Measurements from ENCODE around the gene LEMD1. TPM values are rescaled to one million over a fixed set of nuclear protein-coding genes. Genes with fewer than 3 reads are reported as not detected.
A peak's percentile ranks its signal among the peaks of the same experiment; 100 is the strongest.

LEMD1 gene
- total and polyA plus RNA-seq, 4 donors = not detected

DNA sequence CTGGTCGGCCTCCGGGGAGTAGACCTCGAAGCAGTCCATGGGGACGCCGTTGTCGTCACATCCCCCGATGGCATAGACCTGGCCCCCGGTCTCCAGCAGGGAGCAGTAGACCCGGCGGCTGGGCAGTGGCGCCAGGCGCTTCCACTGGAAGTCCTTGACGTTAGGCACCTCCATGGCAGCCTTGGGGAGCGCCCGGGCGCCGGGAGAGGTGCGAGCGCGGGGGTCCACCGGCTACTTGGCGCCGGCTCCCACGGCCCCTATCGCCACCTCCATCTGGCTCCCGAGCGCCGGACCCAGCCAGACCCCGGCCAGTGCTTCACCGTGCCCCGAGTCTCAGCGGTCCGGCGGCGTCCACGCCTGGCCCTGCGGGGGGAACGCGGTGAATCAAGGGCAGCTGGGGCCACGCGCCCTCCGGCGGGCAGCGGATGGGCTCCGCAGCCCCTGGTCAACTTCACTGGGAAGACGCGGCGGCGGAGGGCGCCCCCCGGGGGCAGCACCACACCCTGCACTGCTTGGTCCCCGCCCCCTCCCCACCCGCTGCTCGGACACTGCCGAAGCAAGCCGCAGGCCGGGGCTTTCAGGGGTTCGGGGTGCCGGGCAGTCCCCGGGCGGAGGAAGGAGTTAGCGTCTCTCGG is 78.3 kb downstream of the LEMD1 start:
- H3K9me3 ChIP-seq (ENCODE audit: control insufficient read depth, low read length) = no peaks in the 10 kb centered on the region
- H3K27me3 ChIP-seq (ENCODE audit: control insufficient read depth in 1 of 2, insufficient read depth in 2 of 2, low read length in 1 of 2) = no peaks in the 10 kb centered on the region
- no peaks in the 10 kb centered on the region for H3K4me1 ChIP-seq (ENCODE audit: control insufficient read depth in 1 of 2, insufficient read depth in 2 of 2, low read length in 2 of 2)
- no peaks in the 10 kb centered on the region for H3K36me3 ChIP-seq (ENCODE audit: control insufficient read depth in 1 of 2, insufficient read depth in 2 of 2, low read length in 1 of 2)
- 3 to 4% methylated on average over 60 to 63 of the region's 63 CpGs for WGBS, 2 donors
- H3K27ac ChIP-seq (ENCODE audit: low read depth in 1 of 2, low read length in 2 of 2) = no peak overlapping the region
- intact Hi-C loops (cut with DNase I) = no loop called here
- H3K4me3 ChIP-seq (ENCODE audit: low read length in 2 of 2) = peak overlapping the region in 1 of 2 donors; percentile 24
- DNase-seq (peak in 1 of 2 donors; percentile 79), ATAC-seq (ENCODE audit: low FRiP score) (no peak)

DNA sequence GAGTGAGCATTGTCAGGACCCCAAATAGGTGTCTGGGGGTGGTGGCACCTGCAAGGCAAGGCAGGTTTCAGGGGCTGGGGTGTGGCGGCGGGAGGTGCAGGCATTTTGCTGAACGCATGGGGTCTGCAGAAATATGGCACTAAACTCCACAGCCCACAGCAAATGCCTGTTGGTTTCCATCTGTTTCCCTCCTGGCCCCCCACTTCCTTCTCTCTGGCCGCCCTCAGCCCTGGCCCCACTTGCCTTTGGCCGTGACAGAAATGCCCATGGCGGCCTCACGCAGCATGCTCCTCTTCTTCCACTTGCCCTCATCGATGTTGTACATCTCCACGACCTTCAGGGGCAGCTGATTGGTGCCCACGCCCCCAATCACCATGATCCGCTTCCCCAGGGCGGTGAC is 78.9 kb downstream of the LEMD1 start:
- no peaks in the 10 kb centered on the region for H3K4me1 ChIP-seq (ENCODE audit: control insufficient read depth in 1 of 2, insufficient read depth in 2 of 2, low read length in 2 of 2)
- no peaks in the 10 kb centered on the region for H3K9me3 ChIP-seq (ENCODE audit: control insufficient read depth, low read length)
- H3K36me3 ChIP-seq (ENCODE audit: control insufficient read depth in 1 of 2, insufficient read depth in 2 of 2, low read length in 1 of 2) = no peaks in the 10 kb centered on the region
- no peak overlapping the region for H3K4me3 ChIP-seq (ENCODE audit: low read length in 2 of 2)
- intact Hi-C loops (cut with DNase I) = no loop called here
- DNase-seq (no peak), ATAC-seq (ENCODE audit: low FRiP score) (no peak)
- H3K27ac ChIP-seq (ENCODE audit: low read depth in 1 of 2, low read length in 2 of 2) = no peak overlapping the region
- H3K27me3 ChIP-seq (ENCODE audit: control insufficient read depth in 1 of 2, insufficient read depth in 2 of 2, low read length in 1 of 2) = no peaks in the 10 kb centered on the region
- WGBS, 2 donors = 83 to 84% methylated on average over 12 of the region's 12 CpGs

DNA sequence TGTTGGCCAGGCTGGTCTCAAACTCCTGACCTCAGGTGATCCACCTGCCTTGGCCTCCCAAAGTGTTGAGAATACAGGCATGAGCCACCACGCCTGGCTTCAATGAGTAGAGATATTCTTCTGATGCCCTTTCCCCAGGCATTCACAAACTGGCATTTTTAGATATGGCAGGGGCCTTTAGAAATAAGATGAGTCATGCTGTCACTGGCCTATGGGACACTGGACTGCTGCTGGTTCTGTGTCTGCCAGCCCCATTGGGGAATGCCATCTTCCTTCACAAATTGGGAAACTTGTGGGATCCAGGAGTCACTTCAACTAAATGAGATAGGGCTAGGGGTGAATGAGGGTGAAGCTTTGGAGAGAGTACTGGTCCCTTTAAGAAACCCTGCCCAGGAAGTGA is 81.2 kb downstream of the LEMD1 start:
- ATAC-seq (ENCODE audit: low FRiP score) (no peak), DNase-seq (peak in 1 of 2 donors; percentile 31)
- Histone ChIP-seq H3K4me3 (ENCODE audit: low read length in 2 of 2) (no peak overlapping the region), H3K27ac (ENCODE audit: low read depth in 1 of 2, low read length in 2 of 2) (no peak overlapping the region), H3K36me3 (ENCODE audit: control insufficient read depth in 1 of 2, insufficient read depth in 2 of 2, low read length in 1 of 2) (no peaks in the 10 kb centered on the region), H3K4me1 (ENCODE audit: control insufficient read depth in 1 of 2, insufficient read depth in 2 of 2, low read length in 2 of 2) (no peaks in the 10 kb centered on the region), H3K27me3 (ENCODE audit: control insufficient read depth in 1 of 2, insufficient read depth in 2 of 2, low read length in 1 of 2) (no peaks in the 10 kb centered on the region), H3K9me3 (ENCODE audit: control insufficient read depth, low read length) (no peaks in the 10 kb centered on the region)
- WGBS, 2 donors = 95 to 100% methylated on average over 1 of the region's 1 CpG
- intact Hi-C loops (cut with DNase I) = no loop called here

DNA sequence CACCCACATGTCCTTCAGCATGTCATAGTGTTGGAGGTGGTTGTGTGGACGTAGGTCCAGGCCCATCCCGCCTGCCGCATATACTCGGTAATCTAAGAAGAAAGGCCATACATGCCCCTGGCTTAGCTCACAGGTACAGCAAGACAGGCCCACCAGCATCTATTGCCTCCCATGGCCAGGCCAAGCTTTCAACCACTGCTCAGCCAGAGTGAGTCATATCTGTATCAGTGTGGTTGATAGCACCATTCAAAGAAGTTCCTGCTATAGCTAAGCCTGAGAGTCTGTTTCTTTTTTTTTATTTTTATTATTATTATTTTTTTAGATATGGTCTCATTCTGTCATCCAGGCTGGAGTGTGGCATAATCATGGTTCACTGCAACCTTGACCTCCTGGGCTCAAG is 82.1 kb downstream of the LEMD1 start:
- ATAC-seq (ENCODE audit: low FRiP score) (no peak), DNase-seq (no peak)
- H3K27me3 ChIP-seq (ENCODE audit: control insufficient read depth in 1 of 2, insufficient read depth in 2 of 2, low read length in 1 of 2) = no peaks in the 10 kb centered on the region
- H3K27ac ChIP-seq (ENCODE audit: low read depth in 1 of 2, low read length in 2 of 2) = no peak overlapping the region
- WGBS, 2 donors = 96 to 98% methylated on average over 4 of the region's 4 CpGs
- no peaks in the 10 kb centered on the region for H3K4me1 ChIP-seq (ENCODE audit: control insufficient read depth in 1 of 2, insufficient read depth in 2 of 2, low read length in 2 of 2)
- intact Hi-C loops (cut with DNase I) = loop anchor here in 1 of 2 donors (5.0 to 10.0 kb wide), 2 partner anchors 148 to 185 kb away; no protein-coding TSS in a partner anchor
- H3K9me3 ChIP-seq (ENCODE audit: control insufficient read depth, low read length) = no peaks in the 10 kb centered on the region
- H3K4me3 ChIP-seq (ENCODE audit: low read length in 2 of 2) = no peak overlapping the region
- no peaks in the 10 kb centered on the region for H3K36me3 ChIP-seq (ENCODE audit: control insufficient read depth in 1 of 2, insufficient read depth in 2 of 2, low read length in 1 of 2)

DNA sequence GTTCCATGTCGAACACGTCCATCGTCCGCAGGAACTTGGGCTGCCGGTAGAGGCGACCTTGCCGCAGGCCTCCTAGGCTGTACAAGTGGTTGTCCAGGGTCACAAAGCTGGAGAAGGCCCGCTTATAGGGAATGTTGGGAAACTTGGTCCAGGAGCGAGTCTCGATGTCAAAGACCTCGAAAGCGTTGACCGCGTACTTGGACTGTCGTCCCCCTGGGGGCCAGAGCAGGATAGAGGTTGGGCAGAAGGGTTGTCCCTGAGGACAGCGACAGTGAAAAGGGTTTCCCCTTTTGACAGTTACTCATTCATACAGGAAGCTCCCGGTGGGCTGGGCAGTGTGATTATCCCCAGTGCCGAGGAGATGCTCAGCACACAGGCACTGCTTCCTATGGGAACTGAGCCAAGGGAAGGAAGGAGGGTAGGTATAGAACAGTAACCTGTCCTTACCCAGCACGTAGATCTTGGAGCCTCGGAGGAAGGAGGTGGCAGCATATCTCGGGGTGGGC is 82.6 kb downstream of the LEMD1 start:
- Histone ChIP-seq H3K36me3 (ENCODE audit: control insufficient read depth in 1 of 2, insufficient read depth in 2 of 2, low read length in 1 of 2) (no peaks in the 10 kb centered on the region), H3K4me3 (ENCODE audit: low read length in 2 of 2) (no peak overlapping the region), H3K27ac (ENCODE audit: low read depth in 1 of 2, low read length in 2 of 2) (no peak overlapping the region), H3K27me3 (ENCODE audit: control insufficient read depth in 1 of 2, insufficient read depth in 2 of 2, low read length in 1 of 2) (no peaks in the 10 kb centered on the region), H3K4me1 (ENCODE audit: control insufficient read depth in 1 of 2, insufficient read depth in 2 of 2, low read length in 2 of 2) (no peaks in the 10 kb centered on the region), H3K9me3 (ENCODE audit: control insufficient read depth, low read length) (no peaks in the 10 kb centered on the region)
- DNase-seq = peak in 1 of 2 donors; percentile 38
- intact Hi-C loops (cut with DNase I) = loop anchor here in 1 of 2 donors (5.0 to 10.0 kb wide), 2 partner anchors 148 to 186 kb away; no protein-coding TSS in a partner anchor
- 93 to 94% methylated on average over 21 of the region's 21 CpGs for WGBS, 2 donors
- ATAC-seq (ENCODE audit: low FRiP score) = no peak

DNA sequence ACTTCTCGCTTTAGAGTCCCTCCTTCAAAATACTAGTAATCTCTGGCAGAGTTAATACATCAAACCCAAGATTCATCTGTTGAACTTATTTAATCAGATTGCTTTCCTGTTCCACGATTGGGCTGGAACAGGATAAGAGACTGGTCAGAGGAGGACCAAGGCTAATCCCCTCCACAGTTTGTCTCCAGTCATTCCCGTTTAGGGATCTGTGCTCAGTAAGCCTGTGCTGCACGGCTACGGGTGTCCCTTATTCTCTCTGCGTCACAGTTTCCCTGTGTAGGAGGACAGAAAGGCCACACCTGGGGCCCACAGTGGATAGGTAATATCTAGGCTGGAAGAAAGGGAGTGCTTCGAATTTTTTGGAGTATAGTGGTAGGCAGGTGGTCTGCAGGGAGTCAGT is 83.8 kb downstream of the LEMD1 start:
- Histone ChIP-seq H3K27ac (ENCODE audit: low read depth in 1 of 2, low read length in 2 of 2) (no peak overlapping the region), H3K9me3 (ENCODE audit: control insufficient read depth, low read length) (no peaks in the 10 kb centered on the region), H3K4me1 (ENCODE audit: control insufficient read depth in 1 of 2, insufficient read depth in 2 of 2, low read length in 2 of 2) (no peaks in the 10 kb centered on the region), H3K36me3 (ENCODE audit: control insufficient read depth in 1 of 2, insufficient read depth in 2 of 2, low read length in 1 of 2) (no peaks in the 10 kb centered on the region), H3K27me3 (ENCODE audit: control insufficient read depth in 1 of 2, insufficient read depth in 2 of 2, low read length in 1 of 2) (no peaks in the 10 kb centered on the region), H3K4me3 (ENCODE audit: low read length in 2 of 2) (no peak overlapping the region)
- WGBS, 2 donors = 79 to 88% methylated on average over 7 of the region's 7 CpGs
- intact Hi-C loops (cut with DNase I) = loop anchor here in 1 of 2 donors (5.0 to 10.0 kb wide), 2 partner anchors 149 to 187 kb away; no protein-coding TSS in a partner anchor
- DNase-seq = peak in 1 of 2 donors; percentile 36
- no peak for ATAC-seq (ENCODE audit: low FRiP score)

DNA sequence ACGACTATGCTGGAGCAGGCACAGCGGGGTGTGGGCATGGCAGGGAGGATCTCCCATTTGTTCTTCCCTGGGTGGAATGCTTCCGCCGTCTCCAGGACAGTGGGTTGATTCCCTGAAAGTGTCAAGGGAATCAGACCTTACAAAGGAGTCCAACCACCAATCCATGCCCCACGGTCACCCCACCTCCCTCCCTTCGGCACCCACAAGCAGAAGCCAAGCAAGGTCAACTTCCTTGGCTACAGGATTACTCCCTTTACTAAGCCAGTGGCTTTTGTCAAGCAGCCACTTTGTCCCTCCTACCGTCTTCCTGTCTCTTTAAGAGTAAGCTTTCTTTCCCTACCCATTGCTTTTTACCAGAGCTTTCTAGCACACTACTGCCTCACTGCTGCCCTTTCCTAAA is 84.4 kb downstream of the LEMD1 start:
- Histone ChIP-seq H3K4me3 (ENCODE audit: low read length in 2 of 2) (no peak overlapping the region), H3K27ac (ENCODE audit: low read depth in 1 of 2, low read length in 2 of 2) (no peak overlapping the region), H3K9me3 (ENCODE audit: control insufficient read depth, low read length) (no peaks in the 10 kb centered on the region), H3K4me1 (ENCODE audit: control insufficient read depth in 1 of 2, insufficient read depth in 2 of 2, low read length in 2 of 2) (no peaks in the 10 kb centered on the region), H3K36me3 (ENCODE audit: control insufficient read depth in 1 of 2, insufficient read depth in 2 of 2, low read length in 1 of 2) (no peaks in the 10 kb centered on the region), H3K27me3 (ENCODE audit: control insufficient read depth in 1 of 2, insufficient read depth in 2 of 2, low read length in 1 of 2) (no peaks in the 10 kb centered on the region)
- intact Hi-C loops (cut with DNase I) = loop anchor here in 1 of 2 donors (5.0 to 10.0 kb wide), 2 partner anchors 150 to 187 kb away; no protein-coding TSS in a partner anchor
- WGBS, 2 donors = 86 to 89% methylated on average over 7 of the region's 7 CpGs
- DNase-seq (no peak), ATAC-seq (ENCODE audit: low FRiP score) (no peak)

DNA sequence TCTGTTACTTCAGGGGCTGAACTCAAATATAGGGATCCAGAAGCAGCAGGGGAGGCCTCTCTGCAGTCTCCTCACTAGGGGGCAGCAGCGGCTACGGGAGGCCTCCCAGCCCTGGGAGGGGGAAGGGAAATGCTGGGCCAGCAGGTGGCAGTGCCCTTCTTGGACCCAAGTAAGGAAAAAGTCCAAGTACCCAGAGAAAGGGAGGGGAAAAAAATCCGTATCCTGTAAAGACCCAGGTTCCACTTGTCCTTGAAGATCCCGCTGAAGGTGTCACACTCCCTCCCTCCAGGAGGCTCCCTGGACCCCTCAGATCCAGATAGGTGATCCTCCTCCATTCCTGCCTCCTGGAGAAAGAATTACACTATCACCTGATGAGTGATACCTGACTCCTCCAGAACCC is 86.2 kb downstream of the LEMD1 start:
- Histone ChIP-seq H3K4me3 (ENCODE audit: low read length in 2 of 2) (no peak overlapping the region), H3K9me3 (ENCODE audit: control insufficient read depth, low read length) (no peaks in the 10 kb centered on the region), H3K4me1 (ENCODE audit: control insufficient read depth in 1 of 2, insufficient read depth in 2 of 2, low read length in 2 of 2) (no peaks in the 10 kb centered on the region), H3K27ac (ENCODE audit: low read depth in 1 of 2, low read length in 2 of 2) (no peak overlapping the region), H3K27me3 (ENCODE audit: control insufficient read depth in 1 of 2, insufficient read depth in 2 of 2, low read length in 1 of 2) (no peaks in the 10 kb centered on the region), H3K36me3 (ENCODE audit: control insufficient read depth in 1 of 2, insufficient read depth in 2 of 2, low read length in 1 of 2) (no peaks in the 10 kb centered on the region)
- 4 to 5% methylated on average over 4 of the region's 4 CpGs for WGBS, 2 donors
- intact Hi-C loops (cut with DNase I) = loop anchor here (2.0 to 10.0 kb wide), 4 partner anchors 95 to 189 kb away; no protein-coding TSS in a partner anchor
- ATAC-seq (ENCODE audit: low FRiP score) = peak; percentile 74
- peak; percentile 88 to 91 for DNase-seq

All from aorta (tissue), 5 donors.